ENCODE results near the gene SLC13A4.
"Not testable (repeated sequence)": the region's sequence is repeated elsewhere in the genome, so short reads cannot be mapped to it uniquely, and the experiment has no call there.

Gene SLC13A4

GRCh38 chr7:135644154-135644553 is 83.8 kb downstream of the SLC13A4 start:
- no peak overlapping the region for H3K27ac ChIP-seq (ENCODE audit: low read length)
- no peaks in the 10 kb centered on the region for H3K27me3 ChIP-seq (ENCODE audit: insufficient read depth, low read length, poor library complexity)
- TF ChIP-seq CTCF (IDR thresholded peaks at IDR 0.05; ENCODE audit: borderline replicate concordance, extremely low read depth, low read length, poor library complexity, severe bottlenecking) (no peak), EZH2 (IDR thresholded peaks at IDR 0.05; ENCODE audit: borderline replicate concordance, low read depth, low read length, severe bottlenecking) (no peak)
- no peaks in the 10 kb centered on the region for H3K9me3 ChIP-seq (ENCODE audit: insufficient read depth, low read length, severe bottlenecking)
- H3K4me3 ChIP-seq (ENCODE audit: low read depth in 1 of 2, low read length in 2 of 2): no peak overlapping the region
- ATAC-seq (ENCODE audit: insufficient read depth, low read depth) (no peak), DNase-seq (no peak)
- H2AFZ ChIP-seq (ENCODE audit: low read depth, low read length): no peak overlapping the region
- H3K79me2 ChIP-seq (ENCODE audit: insufficient read depth, low read length): no peaks in the 10 kb centered on the region
- H4K20me1 ChIP-seq (ENCODE audit: insufficient read depth, low read length): no peaks in the 10 kb centered on the region; the same call in 1 of the 2 replicates
- H3K4me2 ChIP-seq (ENCODE audit: insufficient read depth, low read length): no peak overlapping the region
- no peaks in the 10 kb centered on the region for H3K4me1 ChIP-seq (ENCODE audit: insufficient read depth, low read length)
- no peak overlapping the region for H3K9ac ChIP-seq (ENCODE audit: low read depth, low read length)
- peaks cover 96% of the 10 kb centered on the region for H3K36me3 ChIP-seq (ENCODE audit: insufficient read depth, low read length)

DNA sequence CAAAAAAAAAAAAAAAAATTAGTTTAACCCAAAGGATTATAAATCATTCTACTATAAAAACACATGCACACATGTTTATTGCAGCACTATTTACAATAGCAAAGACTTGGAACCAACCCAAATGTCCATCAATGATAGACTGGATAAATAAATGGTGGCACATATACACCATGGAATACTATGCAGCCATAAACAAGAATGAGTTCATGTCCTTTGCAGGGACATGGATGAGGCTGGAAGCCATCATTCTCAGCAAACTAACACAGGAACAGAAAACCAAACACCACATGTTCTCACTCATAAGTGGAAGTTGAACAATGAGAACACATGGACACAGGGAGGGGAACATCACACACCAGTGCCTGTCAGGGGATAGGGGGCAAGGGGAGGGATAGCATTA is 88.3 kb downstream of the SLC13A4 start:
- H2AFZ ChIP-seq (ENCODE audit: low read depth, low read length); DNase-seq; H3K4me1 ChIP-seq (ENCODE audit: insufficient read depth, low read length); H3K9ac ChIP-seq (ENCODE audit: low read depth, low read length); ATAC-seq (ENCODE audit: insufficient read depth, low read depth); H3K9me3 ChIP-seq (ENCODE audit: insufficient read depth, low read length, severe bottlenecking); H3K27me3 ChIP-seq (ENCODE audit: insufficient read depth, low read length, poor library complexity); H4K20me1 ChIP-seq (ENCODE audit: insufficient read depth, low read length); H3K27ac ChIP-seq (ENCODE audit: low read length); H3K4me2 ChIP-seq (ENCODE audit: insufficient read depth, low read length); H3K4me3 ChIP-seq (ENCODE audit: low read depth in 1 of 2, low read length in 2 of 2); H3K79me2 ChIP-seq (ENCODE audit: insufficient read depth, low read length): not testable (repeated sequence)
- H3K36me3 ChIP-seq (ENCODE audit: insufficient read depth, low read length): peaks cover 99% of the 10 kb centered on the region

- no peak for ATAC-seq (ENCODE audit: insufficient read depth, low read depth)
- peaks cover 92% of the 10 kb centered on the region for H3K36me3 ChIP-seq (ENCODE audit: insufficient read depth, low read length)
- H3K4me3 ChIP-seq (ENCODE audit: low read depth in 1 of 2, low read length in 2 of 2): no peak overlapping the region
- TF ChIP-seq EZH2 (IDR thresholded peaks at IDR 0.05; ENCODE audit: borderline replicate concordance, low read depth, low read length, severe bottlenecking) (no peak), CTCF (IDR thresholded peaks at IDR 0.05; ENCODE audit: borderline replicate concordance, extremely low read depth, low read length, poor library complexity, severe bottlenecking) (no peak)
- H3K4me2 ChIP-seq (ENCODE audit: insufficient read depth, low read length): no peak overlapping the region
- H3K9ac ChIP-seq (ENCODE audit: low read depth, low read length): no peak overlapping the region
- no peaks in the 10 kb centered on the region for H3K4me1 ChIP-seq (ENCODE audit: insufficient read depth, low read length)
- H3K79me2 ChIP-seq (ENCODE audit: insufficient read depth, low read length): no peaks in the 10 kb centered on the region
- no peaks in the 10 kb centered on the region for H3K9me3 ChIP-seq (ENCODE audit: insufficient read depth, low read length, severe bottlenecking)
- no peak for DNase-seq
- no peaks in the 10 kb centered on the region for H3K27me3 ChIP-seq (ENCODE audit: insufficient read depth, low read length, poor library complexity)
- no peaks in the 10 kb centered on the region; the same call in 1 of the 2 replicates for H4K20me1 ChIP-seq (ENCODE audit: insufficient read depth, low read length)
- H2AFZ ChIP-seq (ENCODE audit: low read depth, low read length): no peak overlapping the region
- no peak overlapping the region for H3K27ac ChIP-seq (ENCODE audit: low read length)
These were observed 93.7 kb downstream of the SLC13A4 start for GRCh38 chr7:135634191-135634878.

Measured in DND-41 (cell line).